Adipose tissue (tissue), 3 donors: ENCODE data around the gene TPH2. TPM values are rescaled to one million over a fixed set of nuclear protein-coding genes. Genes with fewer than 3 reads are reported as not detected.

ENCODE experiments used
- H3K27ac ChIP-seq: one replicate; pipeline ENCODE4 v1.5.1; 2013; ENCODE audit warnings: low read depth, low read length
- WGBS, 3 donors: extraction: QIAGEN DNeasy Blood & Tissue Kit; methylation state at CpG; one replicate each; pipeline ENCODE4 v1.1.7; 2013; 5-methylcytosine and 5-hydroxymethylcytosine counted together
- polyA plus RNA-seq, 3 donors: library from polyadenylated mRNA; stranded (reverse); fragments of 200-250 nt; gene quantifications; one replicate each; pipeline ENCODE4 v1.2.3, GENCODE V29; 2013
- donor health status: healthy with polysubstance abuse.
- donor health status: Bipolar disorder and iron deficiency.
- donor health status: healthy.

The TPH2 gene
- polyA plus RNA-seq, 3 donors = not detected

DNA sequence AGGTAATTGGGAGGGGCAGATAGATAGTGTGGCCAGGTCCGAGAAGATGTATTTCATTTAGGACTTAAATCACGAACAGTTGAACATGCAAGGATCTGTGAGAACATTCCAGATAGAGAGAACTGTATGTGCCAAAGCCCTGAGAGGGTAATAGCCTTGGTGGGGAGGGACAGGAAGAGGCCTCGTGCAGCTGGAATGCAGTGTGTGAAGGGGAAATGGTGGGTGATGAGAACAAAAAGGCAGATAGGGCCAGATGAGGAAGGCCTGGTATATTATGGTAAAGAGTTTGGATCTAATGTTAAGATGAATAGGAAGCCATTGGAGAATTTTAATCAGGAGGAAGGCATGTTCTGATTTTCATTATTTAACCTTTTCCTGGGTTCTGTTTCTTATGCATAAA lies 136.3 kb downstream of the TPH2 start:
- 57 to 62% (median 59%) methylated on average over 3 of the region's 3 CpGs for WGBS, 3 donors
- H3K27ac ChIP-seq = no peak overlapping the region

GRCh38 chr12:72075401-72075800 lies 136.8 kb downstream of the TPH2 start:
- H3K27ac ChIP-seq = no peak overlapping the region
- 69 to 78% (median 70%) methylated on average over 3 of the region's 3 CpGs for WGBS, 3 donors

DNA sequence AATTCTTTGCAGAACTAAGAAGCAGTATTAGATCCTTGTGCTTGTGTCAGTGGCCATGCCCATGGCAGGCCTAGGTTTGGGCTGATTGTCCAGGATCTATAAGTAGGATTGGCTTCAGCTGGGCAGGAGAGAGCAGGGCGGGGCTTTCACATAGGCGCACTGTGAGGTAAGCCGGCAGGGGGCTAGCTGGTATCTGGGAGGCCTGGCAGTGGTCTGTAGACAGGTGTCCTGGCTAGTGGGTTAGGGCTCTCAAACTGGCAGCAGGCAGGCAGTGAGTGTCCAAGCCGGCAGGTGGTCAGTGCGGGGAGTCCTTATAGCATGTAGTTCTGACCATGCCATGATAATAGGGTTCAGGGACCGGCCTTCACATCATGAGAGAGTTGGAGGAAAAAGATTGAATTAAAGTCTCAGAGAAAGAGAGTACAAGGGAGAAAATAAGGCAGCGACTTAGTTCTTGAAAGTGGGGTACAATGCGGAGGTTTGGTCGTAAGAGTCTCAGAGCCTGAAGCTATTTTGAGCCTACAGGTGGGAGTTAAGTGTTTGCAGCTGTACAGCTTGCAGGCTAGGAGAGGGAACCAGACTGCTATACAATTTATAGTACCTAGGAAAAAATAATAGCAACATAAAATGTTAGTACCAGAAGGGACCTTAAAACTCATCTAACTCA lies 137.4 kb downstream of the TPH2 start:
- H3K27ac ChIP-seq = no peak overlapping the region
- 88 to 92% (median 92%) methylated on average over 9 of the region's 9 CpGs for WGBS, 3 donors

- no peak overlapping the region for H3K27ac ChIP-seq
- 64 to 82% (median 80%) methylated on average over 3 of the region's 3 CpGs for WGBS, 3 donors
Observed at GRCh38 chr12:72076558-72076915, 137.9 kb downstream of the TPH2 start.

- WGBS, 3 donors = 73 to 81% (median 76%) methylated on average over 5 of the region's 5 CpGs
- H3K27ac ChIP-seq = no peak overlapping the region
Observed at GRCh38 chr12:72077111-72077820, 138.6 kb downstream of the TPH2 start.

GRCh38 chr12:72081777-72082176 lies 143.1 kb downstream of the TPH2 start:
- WGBS, 3 donors = 48 to 71% (median 51%) methylated on average over 2 of the region's 2 CpGs
- H3K27ac ChIP-seq = no peak overlapping the region

Other genes with a start within 250 kb of the TPH2 start
- 10 to 100 TPM in 2 of 3 donors, 1 to 10 TPM in 1; 8.6 to 40.5 (median 29.9) TPM for gene RAB21, start 184.0 kb upstream of the TPH2 start, polyA plus RNA-seq
- gene TBC1D15, start 99.1 kb upstream of the TPH2 start, polyA plus RNA-seq = 10 to 100 TPM; 23.7 to 32.3 (median 26.2) TPM